Measurements from ENCODE around the gene UPK1B.

The UPK1B gene

DNA sequence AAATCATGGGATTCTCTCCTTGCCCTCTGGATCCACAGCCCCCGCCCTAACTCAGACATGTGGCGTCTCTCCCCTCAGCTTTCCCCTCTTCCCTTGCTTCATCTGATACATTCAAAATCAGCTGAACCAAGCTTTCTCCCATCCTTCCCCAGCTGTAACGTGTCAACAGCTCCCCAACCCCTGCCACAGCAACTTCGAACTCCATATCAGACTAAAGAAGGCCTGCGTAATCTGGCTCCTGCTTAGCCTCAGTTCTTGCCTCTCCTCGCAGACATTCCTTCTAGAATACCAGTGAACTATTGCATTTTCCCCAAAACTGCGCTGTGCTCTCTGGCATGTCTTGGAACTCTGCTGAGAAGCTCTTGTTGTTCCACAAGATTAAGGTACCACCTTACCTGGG is 49.0 kb downstream of the UPK1B start:
- TF ChIP-seq MAX (IDR thresholded peaks at IDR 0.05) (no peak), NFIC (IDR thresholded peaks at IDR 0.05) (no peak), EP300 (IDR thresholded peaks at IDR 0.05; ENCODE audit: borderline replicate concordance) (no peak), YY1 (IDR thresholded peaks at IDR 0.05; ENCODE audit: low read depth) (no peak), FOXM1 (IDR thresholded peaks at IDR 0.05; ENCODE audit: borderline replicate concordance, low read depth) (no peak), USF1 (IDR thresholded peaks at IDR 0.05) (no peak), TAF1 (IDR thresholded peaks at IDR 0.05; ENCODE audit: low read depth) (no peak), TCF12 (IDR thresholded peaks at IDR 0.05; ENCODE audit: low read depth) (no peak), REST (IDR thresholded peaks at IDR 0.05; ENCODE audit: low read depth) (no peak), CREB1 (IDR thresholded peaks at IDR 0.05; ENCODE audit: low read depth) (no peak), RAD21 (IDR thresholded peaks at IDR 0.05; ENCODE audit: low read depth) (no peak), CEBPB (IDR thresholded peaks at IDR 0.05) (no peak), EGR1 (IDR thresholded peaks at IDR 0.05) (no peak), TEAD4 (IDR thresholded peaks at IDR 0.05) (no peak), ZBTB7A (IDR thresholded peaks at IDR 0.05; ENCODE audit: low read depth) (no peak)

GRCh38 chr3:119223511-119223910 is 50.1 kb downstream of the UPK1B start:
- TF ChIP-seq EP300 (IDR thresholded peaks at IDR 0.05; ENCODE audit: borderline replicate concordance) (no peak), TAF1 (IDR thresholded peaks at IDR 0.05; ENCODE audit: low read depth) (no peak), USF1 (IDR thresholded peaks at IDR 0.05) (no peak), TEAD4 (IDR thresholded peaks at IDR 0.05) (no peak), FOXM1 (IDR thresholded peaks at IDR 0.05; ENCODE audit: borderline replicate concordance, low read depth) (no peak), REST (IDR thresholded peaks at IDR 0.05; ENCODE audit: low read depth) (no peak), YY1 (IDR thresholded peaks at IDR 0.05; ENCODE audit: low read depth) (no peak), MAX (IDR thresholded peaks at IDR 0.05) (no peak), RAD21 (IDR thresholded peaks at IDR 0.05; ENCODE audit: low read depth) (no peak)

DNA sequence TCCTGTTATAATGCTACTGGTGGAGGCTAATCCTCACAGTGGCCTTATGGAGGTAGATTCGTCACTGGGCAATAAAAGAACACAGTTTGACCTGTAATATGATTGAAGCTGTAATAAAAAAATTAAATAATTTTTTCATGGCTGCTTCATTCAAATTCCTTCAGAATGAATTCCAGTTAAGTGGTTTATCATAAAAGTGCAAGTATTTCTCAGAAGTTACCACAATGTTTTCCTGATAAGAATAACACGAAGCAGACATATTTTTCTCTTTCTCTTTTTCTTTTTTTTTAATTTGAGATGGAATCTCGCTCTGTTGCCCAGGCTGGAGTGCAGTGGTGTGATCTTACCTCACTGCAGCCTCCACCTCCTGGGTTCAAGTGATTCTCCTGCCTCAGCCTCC is 51.7 kb downstream of the UPK1B start:
- TF ChIP-seq EP300 (IDR thresholded peaks at IDR 0.05; ENCODE audit: borderline replicate concordance) (no peak), CEBPB (IDR thresholded peaks at IDR 0.05) (no peak), CREB1 (IDR thresholded peaks at IDR 0.05; ENCODE audit: low read depth) (no peak), EGR1 (IDR thresholded peaks at IDR 0.05) (no peak), NFIC (IDR thresholded peaks at IDR 0.05) (no peak), USF1 (IDR thresholded peaks at IDR 0.05) (no peak), FOXM1 (IDR thresholded peaks at IDR 0.05; ENCODE audit: borderline replicate concordance, low read depth) (no peak), TAF1 (IDR thresholded peaks at IDR 0.05; ENCODE audit: low read depth) (no peak), REST (IDR thresholded peaks at IDR 0.05; ENCODE audit: low read depth) (no peak), ZBTB7A (IDR thresholded peaks at IDR 0.05; ENCODE audit: low read depth) (no peak), TEAD4 (IDR thresholded peaks at IDR 0.05) (no peak), RAD21 (IDR thresholded peaks at IDR 0.05; ENCODE audit: low read depth) (no peak), MAX (IDR thresholded peaks at IDR 0.05) (no peak), YY1 (IDR thresholded peaks at IDR 0.05; ENCODE audit: low read depth) (no peak), TCF12 (IDR thresholded peaks at IDR 0.05; ENCODE audit: low read depth) (no peak)

All from Ishikawa (cell line).